Effector CD8-positive, alpha-beta T cell (primary cell): ENCODE data around the gene FANCI.
"Not testable (repeated sequence)": the region's sequence is repeated elsewhere in the genome, so short reads cannot be mapped to it uniquely, and the experiment has no call there.

Source experiments
- DNase-seq: peaks from one replicate; lab custom pipeline; 2025; lab: John Stamatoyannopoulos, UW

The FANCI gene

GRCh38 chr15:89225588-89225987 is 18.2 kb upstream of the FANCI start:
- no peak for DNase-seq

- DNase-seq: no peak
These were observed 17.2 kb upstream of the FANCI start for GRCh38 chr15:89226359-89227221.

- no peak for DNase-seq
These were observed 16.4 kb upstream of the FANCI start for GRCh38 chr15:89227425-89227824.

- no peak for DNase-seq
These were observed 13.5 kb upstream of the FANCI start for GRCh38 chr15:89230277-89230676.

GRCh38 chr15:89231832-89232231 is 11.9 kb upstream of the FANCI start:
- DNase-seq: no peak

- DNase-seq: not testable (repeated sequence)
These were observed 3.6 kb upstream of the FANCI start for GRCh38 chr15:89239883-89240810.

GRCh38 chr15:89243046-89243690 is 611 bp upstream of the FANCI start:
- no peak for DNase-seq

- DNase-seq: no peak
These were observed 760 bp downstream of the FANCI start for GRCh38 chr15:89244574-89244903.

- no peak for DNase-seq
These were observed 3.7 kb downstream of the FANCI start for GRCh38 chr15:89247446-89247845.

- no peak for DNase-seq
These were observed 4.8 kb downstream of the FANCI start for GRCh38 chr15:89248584-89248983.

GRCh38 chr15:89250142-89250541 is 6.4 kb downstream of the FANCI start:
- DNase-seq: not testable (repeated sequence)

GRCh38 chr15:89277281-89277680 is 33.5 kb downstream of the FANCI start:
- DNase-seq: not testable (repeated sequence)

GRCh38 chr15:89278307-89278706 is 34.5 kb downstream of the FANCI start:
- no peak for DNase-seq

GRCh38 chr15:89282631-89283030 is 38.9 kb downstream of the FANCI start:
- DNase-seq: no peak

GRCh38 chr15:89283201-89283600 is 39.4 kb downstream of the FANCI start:
- no peak for DNase-seq

- DNase-seq: no peak
These were observed 48.2 kb downstream of the FANCI start for GRCh38 chr15:89291934-89292438.

GRCh38 chr15:89293012-89293411 is 49.2 kb downstream of the FANCI start:
- no peak for DNase-seq

GRCh38 chr15:89299896-89300295 is 56.1 kb downstream of the FANCI start:
- DNase-seq: no peak

- DNase-seq: no peak
These were observed 57.7 kb downstream of the FANCI start for GRCh38 chr15:89301304-89302089.

- no peak for DNase-seq
These were observed 60.2 kb downstream of the FANCI start for GRCh38 chr15:89303986-89304385.

GRCh38 chr15:89305395-89305794 is 61.6 kb downstream of the FANCI start:
- DNase-seq: no peak
